Right lobe of liver (tissue), 6 donors: ENCODE data around the gene SPIRE1. TPM values are rescaled to one million over a fixed set of nuclear protein-coding genes. Genes with fewer than 3 reads are reported as not detected.

ENCODE experiments used
- ATAC-seq, 4 donors: fragments of 200-7000 bp; cut with Tn5 transposase; one replicate each; pipeline ENCODE4 v1.9.1; 2020; ENCODE audit warnings: mild to moderate bottlenecking in 4 of 4, moderate library complexity in 4 of 4
- DNase-seq, 3 donors: peaks; one replicate each; pipeline ENCODE4 v3.0.0-alpha.2; 2020
- H3K27ac ChIP-seq, 3 donors: fragments of 200-600 bp; one replicate each; pipeline ENCODE4 v1.8.0; 2022
- H3K27me3 ChIP-seq, 2 donors: fragments of 200-600 bp; one replicate each; pipeline ENCODE4 v1.8.0; 2022
- H3K36me3 ChIP-seq, 4 donors: fragments of 200-600 bp; sonication (generic) in 1 of 4; one replicate each; pipeline versions ENCODE4 v1.5.1 to v1.8.0; 2017 to 2022; ENCODE audit warnings: control low read depth in 1 of 4
- H3K4me1 ChIP-seq, 4 donors: fragments of 200-600 bp; sonication (generic) in 1 of 4; one replicate each; pipeline versions ENCODE4 v1.5.1 to v1.8.0; 2017 to 2022; ENCODE audit warnings: control low read depth in 1 of 4
- H3K4me3 ChIP-seq, 3 donors: fragments of 200-600 bp; one replicate each; pipeline ENCODE4 v1.8.0; 2022
- H3K9me3 ChIP-seq, 4 donors: fragments of 200-600 bp; sonication (generic) in 1 of 4; one replicate each; pipeline versions ENCODE4 v1.5.1 to v1.8.0; 2017 to 2022; ENCODE audit warnings: control low read depth in 1 of 4
- POLR2A ChIP-seq: fragments of 450-650 bp; IDR thresholded peaks from one replicate; pipeline ENCODE4 v1.6.1; 2017; ENCODE audit warnings: antibody characterized with exemption, mild to moderate bottlenecking
- WGBS: methylation state at CpG from one replicate; pipeline ENCODE4 v1.1.6; 2018; ENCODE audit warnings: low coverage, low lambda C conversion rate; ENCODE audit not compliant: insufficient coverage; ENCODE audit errors: missing lambda C conversion rate; 5-methylcytosine and 5-hydroxymethylcytosine counted together
- intact Hi-C, 2 donors: fragments of 100-400 bp; cut with DNase I; formaldehyde crosslinking; loops; one replicate each; pipeline versions ENCODE4 v1.11.2 to v1.14.1; 2022
- total RNA-seq, 6 experiments: library from RNA; depleted of rRNA in 2 of 6; stranded (reverse); fragments of >200 nt in 2 of 6; fragmentation: NEBNext Ultra II Directional in 3 of 6; extraction: Animal tissue kit (Norgen Biotek cat#: 25700) in 3 of 6; gene quantifications; one replicate each; pipeline versions ENCODE4 v1.1.0 to v1.2.4, GENCODE V29; 2016 to 2023
- TF ChIP-seq, protein P1 (sequence below), 4 donors: fragments of 200-600 bp in 3 of 4; fragments of 450-650 bp in 1 of 4; IDR thresholded peaks; one replicate each; pipeline versions ENCODE4 v1.5.1 to v1.8.0; 2016 to 2022; ENCODE audit warnings: antibody characterized with exemption in 4 of 4, mild to moderate bottlenecking in 2 of 4
- donor health status: DM: no; HTN: yes; CAD: no.
- donor health status: DM: no; HTN: no; CAD: no.
- donor health status: DM: no; HTN: no; CAD: no.
- donor health status: DM: no; HTN: yes; CAD: no.
- donor health status: DM: no; HTN: yes; CAD: no.

SPIRE1 gene
- total RNA-seq, 6 experiments from 2014 or later, result 2.2 to 19.1 (median 7.9) TPM

GRCh38 chr18:12441475-12442034 is 216.4 kb downstream of the SPIRE1 start:
- H3K36me3 ChIP-seq, result no peaks in the 10 kb centered on the region
- DNase-seq, result no peak
- H3K9me3 ChIP-seq, result no peaks in the 10 kb centered on the region
- no peak for ATAC-seq
- intact Hi-C loops, result no loop called here
- no peak overlapping the region for H3K4me3 ChIP-seq
- H3K4me1 ChIP-seq, result no peaks in the 10 kb centered on the region
- WGBS, result 37% methylated on average over 3 of the region's 12 CpGs
- no peak overlapping the region for H3K27ac ChIP-seq
- TF ChIP-seq, protein P1, sequence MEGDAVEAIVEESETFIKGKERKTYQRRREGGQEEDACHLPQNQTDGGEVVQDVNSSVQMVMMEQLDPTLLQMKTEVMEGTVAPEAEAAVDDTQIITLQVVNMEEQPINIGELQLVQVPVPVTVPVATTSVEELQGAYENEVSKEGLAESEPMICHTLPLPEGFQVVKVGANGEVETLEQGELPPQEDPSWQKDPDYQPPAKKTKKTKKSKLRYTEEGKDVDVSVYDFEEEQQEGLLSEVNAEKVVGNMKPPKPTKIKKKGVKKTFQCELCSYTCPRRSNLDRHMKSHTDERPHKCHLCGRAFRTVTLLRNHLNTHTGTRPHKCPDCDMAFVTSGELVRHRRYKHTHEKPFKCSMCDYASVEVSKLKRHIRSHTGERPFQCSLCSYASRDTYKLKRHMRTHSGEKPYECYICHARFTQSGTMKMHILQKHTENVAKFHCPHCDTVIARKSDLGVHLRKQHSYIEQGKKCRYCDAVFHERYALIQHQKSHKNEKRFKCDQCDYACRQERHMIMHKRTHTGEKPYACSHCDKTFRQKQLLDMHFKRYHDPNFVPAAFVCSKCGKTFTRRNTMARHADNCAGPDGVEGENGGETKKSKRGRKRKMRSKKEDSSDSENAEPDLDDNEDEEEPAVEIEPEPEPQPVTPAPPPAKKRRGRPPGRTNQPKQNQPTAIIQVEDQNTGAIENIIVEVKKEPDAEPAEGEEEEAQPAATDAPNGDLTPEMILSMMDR (IDR thresholded peaks at IDR 0.05), result no peak
- no peak for TF ChIP-seq POLR2A
- H3K27me3 ChIP-seq, result no peaks in the 10 kb centered on the region

GRCh38 chr18:12438257-12438656 is 219.7 kb downstream of the SPIRE1 start:
- no peak for ATAC-seq
- TF ChIP-seq POLR2A, result no peak
- TF ChIP-seq, protein P1 (IDR thresholded peaks at IDR 0.05), result no peak
- WGBS, result 45% methylated on average over 2 of the region's 10 CpGs
- Histone ChIP-seq H3K36me3 (no peaks in the 10 kb centered on the region), H3K27ac (no peak overlapping the region), H3K9me3 (no peaks in the 10 kb centered on the region), H3K27me3 (no peaks in the 10 kb centered on the region), H3K4me3 (no peak overlapping the region), H3K4me1 (no peaks in the 10 kb centered on the region)
- no peak for DNase-seq
- intact Hi-C loops, result no loop called here

DNA sequence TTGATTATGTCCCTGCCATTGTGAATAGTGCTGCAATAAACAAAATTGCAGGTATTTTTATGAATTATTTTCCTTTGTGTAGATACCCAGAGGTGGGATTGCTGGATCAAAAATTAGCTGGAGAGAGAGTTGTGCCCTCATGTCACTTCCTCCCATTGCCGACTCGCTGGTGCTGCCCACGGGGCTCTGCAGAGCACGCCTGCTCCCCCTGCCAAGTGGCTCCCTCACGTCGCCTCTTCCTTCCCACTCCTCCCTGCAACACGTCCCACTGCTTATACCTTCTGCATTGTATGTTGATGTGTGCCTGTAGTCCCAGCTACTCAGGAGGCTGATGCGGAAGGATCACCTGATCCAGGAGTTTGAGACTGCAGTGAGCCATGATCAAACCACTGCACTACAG is 222.0 kb downstream of the SPIRE1 start:
- Histone ChIP-seq H3K27ac (no peak overlapping the region), H3K9me3 (no peaks in the 10 kb centered on the region), H3K4me1 (no peaks in the 10 kb centered on the region), H3K27me3 (no peaks in the 10 kb centered on the region), H3K4me3 (no peak overlapping the region), H3K36me3 (no peaks in the 10 kb centered on the region)
- DNase-seq (no peak), ATAC-seq (no peak)
- TF ChIP-seq, protein P1 (IDR thresholded peaks at IDR 0.05), result no peak
- no peak for TF ChIP-seq POLR2A
- 79% methylated on average over 6 of the region's 8 CpGs for WGBS
- intact Hi-C loops, result no loop called here

DNA sequence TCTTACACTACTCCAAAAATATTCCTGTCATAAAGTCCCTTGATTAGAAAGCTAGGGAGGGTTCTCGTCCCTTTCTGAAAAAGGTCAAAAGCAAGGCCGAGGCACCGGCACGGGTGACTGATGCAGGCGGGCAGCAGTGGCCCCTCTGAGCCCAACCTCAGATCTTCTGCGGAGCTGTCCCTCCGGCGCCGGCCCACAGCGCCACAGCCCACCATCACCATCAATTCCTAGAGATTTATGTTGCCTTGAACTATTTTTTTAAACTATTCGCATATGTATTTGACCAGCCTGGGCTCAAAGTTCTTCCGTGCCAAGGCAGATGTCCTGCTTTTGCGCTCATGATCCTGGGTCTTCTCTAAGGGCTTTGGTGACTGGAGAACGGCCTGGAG is 223.4 kb downstream of the SPIRE1 start:
- DNase-seq, result no peak
- no peak overlapping the region for H3K27ac ChIP-seq
- no peak overlapping the region for H3K4me3 ChIP-seq
- no peaks in the 10 kb centered on the region for H3K36me3 ChIP-seq
- 90% methylated on average over 9 of the region's 14 CpGs for WGBS
- H3K27me3 ChIP-seq, result no peaks in the 10 kb centered on the region
- no peak for ATAC-seq
- intact Hi-C loops, result no loop called here
- no peaks in the 10 kb centered on the region for H3K9me3 ChIP-seq
- no peaks in the 10 kb centered on the region for H3K4me1 ChIP-seq
- TF ChIP-seq POLR2A, result no peak
- TF ChIP-seq, protein P1 (IDR thresholded peaks at IDR 0.05), result no peak
